ENCODE data around the gene HNRNPF.

Gene HNRNPF

DNA sequence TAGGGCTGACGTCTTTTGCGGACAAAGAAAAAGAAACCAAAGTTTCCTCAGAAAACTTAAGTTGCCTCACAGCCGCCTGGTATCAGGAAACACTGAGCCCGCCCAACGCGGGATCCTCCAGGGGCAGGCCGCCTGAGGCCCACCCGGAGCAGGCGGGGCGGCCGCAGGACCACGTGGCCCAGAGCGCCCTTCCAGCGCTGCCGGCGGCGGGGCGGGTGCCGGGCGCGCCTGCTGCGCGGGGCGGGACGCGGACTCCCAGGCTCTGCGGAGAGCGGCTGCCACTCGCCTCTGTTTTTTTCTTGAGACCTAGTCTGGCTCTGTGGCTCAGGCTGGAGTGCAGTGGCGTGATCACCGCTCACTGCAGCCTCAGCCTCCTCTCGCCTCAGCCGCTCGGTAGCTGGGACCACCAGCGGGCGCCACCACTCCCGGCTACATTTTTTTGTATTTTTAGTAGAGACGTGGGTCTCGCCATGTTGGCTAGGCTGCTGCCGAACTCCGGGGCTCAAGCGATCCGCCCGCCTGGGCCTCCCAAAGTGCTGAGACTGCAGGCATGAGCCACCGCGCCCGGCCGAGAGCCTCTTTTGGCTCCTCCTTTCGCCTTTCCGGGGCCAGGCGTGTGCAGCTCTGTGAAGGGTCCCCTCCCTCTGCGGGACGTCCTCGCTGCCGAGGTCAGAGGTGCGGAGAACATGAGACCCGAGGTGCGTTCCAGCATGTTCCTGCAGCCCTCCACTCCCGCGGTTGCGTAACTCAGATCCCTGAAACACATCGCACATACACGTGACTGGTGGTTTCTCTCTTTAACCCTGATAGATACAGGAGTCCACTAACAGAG, 11.6 kb upstream of the HNRNPF start:
- TF ChIP-seq CTCF (IDR thresholded peaks at IDR 0.05; ENCODE audit: low read depth, low read length), result peak; percentile 38
- in situ Hi-C loops (cut with HindIII; ENCODE audit: low sequenced_read_pairs), result no loop called here
- peak; percentile 83 for DNase-seq (ENCODE audit: low read depth, low spot score)
- peak overlapping the region; percentile 50 for H3K4me3 ChIP-seq (ENCODE audit: low read depth, low read length)

GRCh38 chr10:43419997-43420368, 11.0 kb upstream of the HNRNPF start:
- H3K4me3 ChIP-seq (ENCODE audit: low read depth, low read length), result peak overlapping the region; percentile 27
- DNase-seq (ENCODE audit: low read depth, low spot score), result no peak
- TF ChIP-seq CTCF (IDR thresholded peaks at IDR 0.05; ENCODE audit: low read depth, low read length), result no peak
- in situ Hi-C loops (cut with HindIII; ENCODE audit: low sequenced_read_pairs), result no loop called here

DNA sequence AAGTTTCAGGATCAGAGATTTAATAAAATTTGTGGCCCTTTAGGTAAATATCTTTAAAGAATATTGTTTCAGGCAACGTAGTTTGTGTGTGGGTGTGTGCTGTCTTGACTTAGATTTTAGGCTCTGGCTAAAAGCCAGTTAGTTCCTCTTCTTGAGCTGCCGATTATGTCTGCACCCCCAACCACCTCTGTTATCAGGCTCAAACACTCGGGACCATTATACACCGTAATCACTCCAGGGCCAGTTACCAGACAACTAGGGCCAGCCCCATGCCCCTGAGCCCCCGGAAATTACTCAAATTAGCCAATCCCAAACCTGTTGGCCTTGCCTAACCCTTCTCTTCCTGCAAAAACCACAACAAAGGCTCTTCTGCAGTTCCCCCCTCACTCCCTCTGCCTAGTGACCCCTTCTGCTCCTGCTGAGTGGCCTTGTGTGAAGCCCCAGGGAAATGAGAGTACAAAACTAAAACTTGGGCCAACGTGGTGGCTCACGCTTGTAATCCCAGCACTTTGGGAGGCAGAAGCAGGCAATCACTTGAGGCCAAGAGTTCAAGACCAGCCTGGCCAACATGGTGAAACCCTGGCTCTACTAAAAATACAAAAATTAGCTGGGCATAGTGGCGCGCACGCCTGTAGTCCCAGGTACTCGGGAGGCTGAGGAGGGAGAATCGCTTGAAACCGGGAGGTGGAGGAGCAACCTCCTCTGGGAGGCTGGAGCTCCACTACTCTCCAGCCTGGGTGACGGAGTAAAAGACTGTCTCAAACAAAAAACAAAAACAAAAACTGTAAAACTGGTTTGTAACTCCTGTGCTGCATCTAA, 9.2 kb upstream of the HNRNPF start:
- in situ Hi-C loops (cut with HindIII; ENCODE audit: low sequenced_read_pairs), result no loop called here
- no peak overlapping the region for H3K4me3 ChIP-seq (ENCODE audit: low read depth, low read length)
- no peak for DNase-seq (ENCODE audit: low read depth, low spot score)
- no peak for TF ChIP-seq CTCF (IDR thresholded peaks at IDR 0.05; ENCODE audit: low read depth, low read length)

GRCh38 chr10:43415544-43415943, 6.6 kb upstream of the HNRNPF start:
- in situ Hi-C loops (cut with HindIII; ENCODE audit: low sequenced_read_pairs), result no loop called here

DNA sequence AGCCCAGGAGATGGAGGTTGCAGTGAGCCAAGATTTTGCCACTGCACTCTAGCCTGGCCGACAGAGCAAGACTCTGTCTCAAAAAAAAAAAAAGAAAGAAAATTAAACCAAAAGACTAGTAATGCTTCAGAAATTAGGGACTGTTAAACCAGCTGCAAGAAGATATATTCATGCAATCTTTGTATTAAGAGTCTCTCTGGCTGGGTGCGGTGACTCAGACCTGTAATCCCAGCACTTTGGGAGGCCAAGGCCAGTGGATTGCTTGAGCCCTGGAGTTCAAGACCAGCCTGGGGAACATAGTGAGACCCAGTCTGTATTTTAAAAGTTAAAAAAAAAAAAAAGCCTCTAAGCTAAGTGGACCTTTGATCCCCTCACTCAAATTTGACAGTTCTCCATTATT, 2.5 kb upstream of the HNRNPF start:
- no peak for TF ChIP-seq CTCF (IDR thresholded peaks at IDR 0.05; ENCODE audit: low read depth, low read length)
- in situ Hi-C loops (cut with HindIII; ENCODE audit: low sequenced_read_pairs), result no loop called here
- DNase-seq (ENCODE audit: low read depth, low spot score), result no peak
- H3K4me3 ChIP-seq (ENCODE audit: low read depth, low read length), result no peak overlapping the region

More at GRCh38 chr10:43415544-43415943, 6.6 kb upstream of the HNRNPF start:
- no peak for TF ChIP-seq CTCF (IDR thresholded peaks at IDR 0.05; ENCODE audit: low read depth, low read length)
- no peak overlapping the region for H3K4me3 ChIP-seq (ENCODE audit: low read depth, low read length)
- no peak for DNase-seq (ENCODE audit: low read depth, low spot score)

- H3K4me3 ChIP-seq (ENCODE audit: low read depth, low read length), result no peak overlapping the region
- no peak for TF ChIP-seq CTCF (IDR thresholded peaks at IDR 0.05; ENCODE audit: low read depth, low read length)
- no peak for DNase-seq (ENCODE audit: low read depth, low spot score)
- in situ Hi-C loops (cut with HindIII; ENCODE audit: low sequenced_read_pairs), result no loop called here
These were observed 1.4 kb upstream of the HNRNPF start for GRCh38 chr10:43410345-43410744.
